Stimulated activated naive CD8-positive, alpha-beta T cell treated with anti-CD3 and anti-CD28 coated beads, Interleukin-15, amount 100 ng/mL, for 72 hours (primary cell): ENCODE measurements around the gene NHS.
A peak's percentile ranks its signal among the peaks of the same experiment; 100 is the strongest.

Experiments
- ATAC-seq: fragments of 150-1000 bp; cut with Tn5 transposase; 2 replicates; pipeline ENCODE4 v1.10.0; 2021; ENCODE audit warnings: mild to moderate bottlenecking, moderate library complexity
- DNase-seq, 2 donors: peaks; one replicate each; pipeline ENCODE4 v3.0.0; 2021 to 2022
- H3K27ac Mint-ChIP-seq, 2 donors: one replicate each; pipeline ENCODE4 v1.8.0; 2022; ENCODE audit warnings: mild to moderate bottlenecking in 2 of 2, mixed read lengths in 2 of 2, moderate library complexity in 2 of 2
- H3K27me3 Mint-ChIP-seq: one replicate; pipeline ENCODE4 v1.8.0; 2022; ENCODE audit warnings: mixed read lengths
- H3K4me1 Mint-ChIP-seq: one replicate; pipeline ENCODE4 v1.8.0; 2022; ENCODE audit warnings: mild to moderate bottlenecking, mixed read lengths
- H3K4me3 Mint-ChIP-seq, 2 donors: one replicate each; pipeline ENCODE4 v1.8.0; 2022; ENCODE audit warnings: mild to moderate bottlenecking in 2 of 2, mixed read lengths in 2 of 2, moderate library complexity in 1 of 2
- H3K9me3 Mint-ChIP-seq, 2 donors: one replicate each; pipeline ENCODE4 v1.8.0; 2022; ENCODE audit warnings: mixed read lengths in 2 of 2

The NHS gene

DNA sequence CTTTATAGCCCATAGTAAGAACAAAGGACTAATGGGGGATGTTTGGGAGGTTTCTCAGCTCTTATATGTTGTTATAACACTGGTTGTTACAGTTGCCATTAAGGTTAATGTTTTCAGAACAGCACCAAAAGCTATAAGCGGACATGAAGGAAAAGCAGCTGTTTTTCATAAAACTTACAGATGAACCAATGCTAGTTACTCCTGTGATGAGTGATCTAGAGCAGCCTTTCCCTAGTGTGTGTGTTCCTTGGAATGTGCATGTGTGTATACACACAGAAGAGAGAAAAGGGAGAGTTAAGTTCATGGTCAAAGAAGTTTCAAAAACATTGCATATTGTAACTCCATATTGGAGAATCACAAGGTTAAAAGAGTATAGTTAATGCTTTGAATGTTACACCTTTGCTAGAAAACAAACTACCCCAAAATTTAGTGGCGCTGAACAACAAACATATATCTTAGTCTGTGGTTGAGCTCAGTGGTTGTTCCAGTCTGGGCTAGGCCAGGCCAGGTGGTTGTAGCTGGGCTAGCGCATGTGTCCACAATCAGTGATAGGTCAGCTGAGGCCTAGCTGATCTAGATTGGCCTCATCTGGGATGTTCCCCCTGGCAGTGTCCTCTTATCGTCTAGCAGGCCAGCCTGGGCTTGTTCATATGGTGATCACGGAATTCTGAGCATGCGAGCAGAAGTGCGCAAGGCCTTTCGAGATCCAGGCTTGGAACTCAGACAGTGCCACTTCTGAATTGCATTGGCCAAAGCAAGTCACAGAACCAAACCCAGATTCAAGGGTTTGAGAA is 151.0 kb downstream of the NHS start:
- no peaks in the 10 kb centered on the region for H3K27me3 Mint-ChIP-seq
- ATAC-seq (no peak), DNase-seq (no peak)
- H3K4me3 Mint-ChIP-seq: no peak overlapping the region
- no peak overlapping the region for H3K27ac Mint-ChIP-seq
- H3K9me3 Mint-ChIP-seq: no peaks in the 10 kb centered on the region
- H3K4me1 Mint-ChIP-seq: peaks cover 24% of the 10 kb centered on the region

DNA sequence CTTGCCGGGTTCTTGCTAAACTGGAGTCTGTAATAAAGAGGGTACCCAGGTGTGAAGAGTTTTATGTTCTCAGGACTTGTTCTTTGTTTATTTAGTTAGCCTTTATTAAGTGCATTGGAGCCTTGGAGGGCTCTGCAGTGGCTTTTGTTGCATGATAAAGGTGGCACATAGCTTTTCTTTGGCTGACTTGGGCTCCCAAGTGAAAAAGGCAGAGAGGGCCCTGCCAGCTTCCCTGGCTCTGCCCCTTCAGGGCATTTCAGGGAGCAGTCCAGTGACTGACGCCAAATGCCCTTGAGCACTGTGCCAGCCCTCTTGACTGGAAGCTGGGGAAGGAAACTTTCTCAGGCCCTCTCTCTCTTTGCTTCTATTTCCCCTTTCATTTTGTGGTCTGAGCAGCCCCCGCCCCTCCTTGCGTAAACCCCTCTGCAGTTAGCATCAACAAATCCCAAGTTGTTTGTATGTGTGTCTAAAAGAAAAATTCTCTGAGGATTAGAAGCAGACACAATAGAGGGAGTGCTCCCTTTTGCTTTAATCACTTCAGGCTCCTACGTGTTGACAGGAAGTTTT is 152.2 kb downstream of the NHS start:
- no peaks in the 10 kb centered on the region for H3K27me3 Mint-ChIP-seq

DNA sequence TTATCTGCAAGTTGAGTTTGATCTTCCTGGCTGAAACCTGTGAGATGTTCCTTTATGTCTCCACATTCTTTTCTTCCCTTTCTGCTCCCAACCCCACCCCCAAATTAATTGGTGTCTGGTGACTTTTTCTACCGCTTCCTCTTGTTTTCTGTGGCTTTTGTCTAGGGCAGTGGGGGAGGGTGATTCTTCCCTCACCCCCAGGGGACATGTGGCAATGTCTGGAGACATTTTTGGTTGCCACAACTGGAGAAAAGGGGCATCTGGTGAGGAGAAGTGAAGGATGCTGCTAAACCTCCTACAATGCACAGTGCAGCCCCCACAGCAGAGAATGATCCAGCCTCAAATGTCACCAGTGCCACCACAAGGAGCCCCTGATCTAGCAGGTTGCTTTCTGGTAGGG is 152.9 kb downstream of the NHS start:
- H3K9me3 Mint-ChIP-seq: no peaks in the 10 kb centered on the region
- H3K4me3 Mint-ChIP-seq: peak overlapping the region in 1 of 2 donors; percentile 66
- ATAC-seq: no peak
- DNase-seq: no peak
- H3K27me3 Mint-ChIP-seq: no peaks in the 10 kb centered on the region
- peak overlapping the region in 1 of 2 donors; percentile 42 for H3K27ac Mint-ChIP-seq
- peaks cover 32% of the 10 kb centered on the region for H3K4me1 Mint-ChIP-seq

More for the DNA sequence above, 152.2 kb downstream of the NHS start:
- Mint-ChIP-seq H3K9me3 (no peaks in the 10 kb centered on the region), H3K4me1 (peaks cover 32% of the 10 kb centered on the region), H3K27ac (peak overlapping the region in 1 of 2 donors; percentile 59), H3K4me3 (peak overlapping the region in 1 of 2 donors; percentile 38)
- DNase-seq: no peak
- no peak for ATAC-seq

DNA sequence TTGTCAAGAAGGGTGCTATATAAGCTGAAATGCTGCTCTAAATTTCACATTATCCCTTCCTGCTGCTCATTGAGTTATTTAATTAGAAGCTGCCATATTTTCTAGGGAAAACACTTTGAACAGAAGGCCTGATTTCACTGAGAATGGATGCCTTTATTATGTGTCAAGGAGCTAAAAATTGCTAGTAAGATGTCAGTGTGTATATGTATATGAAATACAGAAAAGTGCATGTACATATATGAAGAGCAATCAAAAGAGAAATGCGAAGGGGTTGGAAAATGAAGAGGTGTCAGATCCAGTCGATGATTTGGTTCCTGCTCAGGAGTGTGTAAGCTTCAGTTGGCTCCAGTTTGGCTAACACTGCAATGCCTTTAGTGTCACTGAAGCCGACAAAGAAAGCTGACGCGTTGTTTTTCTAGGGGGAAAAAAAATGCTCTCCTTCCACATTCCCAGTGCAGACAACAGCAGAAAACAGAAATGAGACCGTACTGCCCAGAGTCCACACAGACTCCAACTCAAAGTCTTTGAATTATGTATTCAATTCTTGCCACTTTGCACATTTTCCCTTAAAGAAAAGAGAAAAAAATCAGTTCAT is 154.2 kb downstream of the NHS start:
- Mint-ChIP-seq H3K9me3 (no peaks in the 10 kb centered on the region), H3K4me1 (peaks cover 32% of the 10 kb centered on the region), H3K4me3 (peak overlapping the region in 1 of 2 donors; percentile 29), H3K27me3 (no peaks in the 10 kb centered on the region), H3K27ac (no peak overlapping the region)
- DNase-seq (no peak), ATAC-seq (no peak)

DNA sequence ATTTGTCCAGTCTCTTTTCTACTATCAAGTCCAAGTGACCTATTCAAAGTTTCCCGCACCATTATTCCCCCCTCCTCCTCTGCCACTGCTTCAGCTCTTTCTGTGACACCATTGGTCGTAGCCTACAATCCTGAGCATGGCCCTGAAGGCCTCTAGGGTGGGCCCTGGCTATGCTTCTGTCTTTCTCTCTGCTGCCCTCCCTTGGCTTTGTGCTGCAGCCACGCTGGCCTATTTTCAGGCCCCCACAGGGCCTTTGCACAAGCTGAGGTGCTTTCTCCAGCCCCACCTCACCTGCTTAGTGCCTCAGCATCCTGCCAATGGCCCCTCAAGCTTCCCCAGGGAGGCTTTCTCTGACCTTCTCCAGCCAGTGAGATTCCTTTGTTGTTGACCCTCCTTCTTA is 156.5 kb downstream of the NHS start:
- H3K4me1 Mint-ChIP-seq: peaks cover 49% of the 10 kb centered on the region
- peak overlapping the region in 1 of 2 donors; percentile 28 for H3K4me3 Mint-ChIP-seq
- no peaks in the 10 kb centered on the region for H3K9me3 Mint-ChIP-seq
- no peak for DNase-seq
- no peak for ATAC-seq
- H3K27ac Mint-ChIP-seq: no peak overlapping the region
- no peaks in the 10 kb centered on the region for H3K27me3 Mint-ChIP-seq

DNA sequence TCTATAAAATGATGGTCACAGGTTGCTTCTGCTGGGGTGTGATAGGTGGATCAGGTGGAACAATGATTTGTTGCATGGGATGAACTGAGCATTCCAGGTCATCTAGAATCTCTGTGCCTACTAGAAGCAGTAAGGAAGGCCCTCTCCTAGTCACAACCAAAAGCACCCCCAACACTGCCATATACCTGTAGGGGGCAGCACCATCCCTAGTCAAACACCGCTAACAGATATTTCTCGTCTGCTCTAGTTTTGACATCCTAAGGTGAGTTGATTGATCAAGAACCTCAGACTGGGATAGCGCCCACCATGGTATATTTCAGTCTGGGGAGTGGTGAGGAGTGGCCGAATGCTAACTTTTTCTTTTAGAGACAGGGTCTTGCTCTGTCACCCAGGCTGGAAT is 160.2 kb downstream of the NHS start:
- Mint-ChIP-seq H3K27me3 (no peaks in the 10 kb centered on the region), H3K4me1 (peaks cover 55% of the 10 kb centered on the region), H3K27ac (no peak overlapping the region), H3K9me3 (peaks cover 0 to 7% of the 10 kb centered on the region in 2 donors), H3K4me3 (no peak overlapping the region)
- DNase-seq: peak; percentile 44 to 49
- peak; percentile 70 for ATAC-seq

DNA sequence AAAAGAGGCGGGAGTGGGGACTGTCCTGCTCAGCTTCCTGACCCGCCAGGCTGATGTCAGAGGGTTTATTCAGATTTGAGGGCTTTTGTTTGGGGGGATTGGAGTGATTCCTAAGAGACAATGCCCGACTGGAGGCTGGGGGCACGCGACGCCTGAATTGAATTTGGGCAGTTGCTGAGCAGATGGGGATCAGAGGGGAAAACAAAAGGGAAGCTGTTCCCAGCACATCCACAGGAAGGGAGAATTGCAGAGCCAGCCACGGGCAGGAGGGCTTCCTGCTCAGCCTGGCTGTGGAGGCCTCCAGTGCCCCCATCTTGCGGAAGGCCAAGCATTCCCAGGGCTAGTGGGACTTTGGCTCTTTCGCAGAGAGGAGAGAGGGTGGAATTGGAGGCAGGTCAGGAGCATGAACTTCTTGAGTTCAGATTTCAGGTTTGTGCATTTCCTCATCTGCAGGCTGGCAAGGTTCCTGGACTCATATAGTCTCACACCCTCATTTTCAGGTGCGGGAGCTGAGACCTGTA is 162.8 kb downstream of the NHS start:
- DNase-seq: no peak
- peak overlapping the region in 1 of 2 donors; percentile 94 for H3K27ac Mint-ChIP-seq
- peak overlapping the region in 1 of 2 donors; percentile 11 for H3K4me3 Mint-ChIP-seq
- no peak for ATAC-seq
- peaks cover 0 to 7% of the 10 kb centered on the region in 2 donors for H3K9me3 Mint-ChIP-seq
- H3K27me3 Mint-ChIP-seq: no peaks in the 10 kb centered on the region
- peaks cover 45% of the 10 kb centered on the region for H3K4me1 Mint-ChIP-seq

DNA sequence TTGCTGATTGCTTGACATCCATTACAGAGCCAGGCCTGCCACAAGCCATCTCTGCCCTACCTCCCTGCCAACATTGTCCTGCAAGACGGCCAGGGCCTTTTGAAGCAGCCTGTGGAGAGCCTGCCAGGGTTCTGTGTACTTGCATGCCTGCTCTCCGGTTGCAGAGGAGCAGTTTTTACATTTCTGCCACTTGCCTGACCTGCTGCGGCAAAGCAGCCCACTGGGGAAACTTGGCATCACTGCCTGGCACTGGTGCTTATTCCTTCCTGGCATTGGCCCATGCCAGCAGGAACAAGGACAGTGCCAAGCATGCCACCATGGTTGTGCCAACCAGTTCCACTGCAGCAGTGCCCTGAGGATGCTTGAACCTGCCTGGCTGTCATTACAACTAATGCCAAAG is 167.1 kb downstream of the NHS start:
- no peak overlapping the region for H3K4me3 Mint-ChIP-seq
- peaks cover 0 to 7% of the 10 kb centered on the region in 2 donors for H3K9me3 Mint-ChIP-seq
- no peaks in the 10 kb centered on the region for H3K27me3 Mint-ChIP-seq
- no peak overlapping the region for H3K27ac Mint-ChIP-seq
- peaks cover 39% of the 10 kb centered on the region for H3K4me1 Mint-ChIP-seq
- ATAC-seq: no peak
- DNase-seq: no peak

DNA sequence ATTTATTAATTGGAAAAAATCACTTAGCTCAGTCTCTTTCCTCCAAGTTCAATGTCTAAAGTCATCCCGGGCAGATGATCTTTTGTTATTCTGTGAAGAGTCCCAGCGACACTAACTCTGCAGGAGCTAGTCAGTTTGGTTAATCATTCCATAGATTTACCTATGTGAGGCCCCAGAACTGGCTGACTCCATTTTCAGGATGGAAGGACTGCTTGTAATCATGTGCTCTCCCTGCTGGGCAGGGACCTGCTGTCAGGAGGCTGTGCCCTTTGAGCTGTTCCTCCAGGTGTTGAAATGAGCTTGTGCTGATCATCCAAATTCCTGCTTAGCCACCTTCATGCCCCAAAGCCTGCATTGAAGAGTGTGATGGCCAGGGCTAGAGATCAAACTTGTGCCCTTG is 169.8 kb downstream of the NHS start:
- ATAC-seq (no peak), DNase-seq (no peak)
- H3K27ac Mint-ChIP-seq: no peak overlapping the region
- no peaks in the 10 kb centered on the region for H3K9me3 Mint-ChIP-seq
- H3K4me1 Mint-ChIP-seq: peaks cover 44% of the 10 kb centered on the region
- H3K27me3 Mint-ChIP-seq: no peaks in the 10 kb centered on the region
- H3K4me3 Mint-ChIP-seq: no peak overlapping the region

DNA sequence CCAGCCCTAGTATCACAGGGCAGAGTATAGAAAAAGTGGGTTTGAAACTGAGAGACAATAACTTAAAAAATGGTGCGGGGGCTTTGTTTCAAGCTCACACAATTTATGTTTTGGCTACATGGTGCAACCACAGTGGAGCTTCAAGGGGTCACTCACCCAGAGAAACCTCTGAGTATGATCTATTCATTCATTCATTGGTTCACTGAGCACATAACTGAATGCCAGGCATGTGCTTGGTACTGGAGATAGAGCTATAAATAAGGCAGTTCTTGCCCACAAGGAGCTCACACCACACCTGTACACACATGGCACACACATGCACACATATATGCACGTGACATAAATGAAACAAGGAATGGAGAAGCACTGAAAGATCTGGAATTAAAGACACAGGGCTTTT is 171.4 kb downstream of the NHS start:
- no peak for ATAC-seq
- no peak for DNase-seq
- no peak overlapping the region for H3K4me3 Mint-ChIP-seq
- no peak overlapping the region for H3K27ac Mint-ChIP-seq
- H3K27me3 Mint-ChIP-seq: no peaks in the 10 kb centered on the region
- H3K9me3 Mint-ChIP-seq: no peaks in the 10 kb centered on the region
- peaks cover 60% of the 10 kb centered on the region for H3K4me1 Mint-ChIP-seq

DNA sequence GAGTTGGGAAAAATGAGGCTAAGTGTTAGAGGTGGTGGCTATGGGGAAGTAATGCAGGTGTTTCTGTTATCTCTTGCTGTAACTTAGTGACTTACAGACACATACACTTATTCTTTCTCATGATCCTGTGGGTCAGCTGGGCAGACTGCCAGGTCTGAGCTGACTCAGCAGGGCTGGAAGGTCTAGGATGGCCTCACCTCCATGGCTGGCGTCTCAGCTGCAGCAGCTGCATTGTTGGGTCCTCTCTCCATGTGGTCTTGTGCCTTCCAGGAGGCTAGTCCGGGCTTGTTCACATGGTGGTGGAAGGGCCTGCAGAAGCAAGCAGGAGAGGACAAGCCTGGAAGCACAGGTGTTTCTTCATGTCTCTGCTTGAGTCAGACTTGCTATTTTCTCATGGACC is 172.7 kb downstream of the NHS start:
- H3K4me3 Mint-ChIP-seq: peak overlapping the region in 1 of 2 donors; percentile 41
- no peaks in the 10 kb centered on the region for H3K9me3 Mint-ChIP-seq
- peaks cover 69% of the 10 kb centered on the region for H3K4me1 Mint-ChIP-seq
- peak in 1 of 2 donors; percentile 11 for DNase-seq
- no peaks in the 10 kb centered on the region for H3K27me3 Mint-ChIP-seq
- peak; percentile 19 for ATAC-seq
- H3K27ac Mint-ChIP-seq: peak overlapping the region in 1 of 2 donors; percentile 50

DNA sequence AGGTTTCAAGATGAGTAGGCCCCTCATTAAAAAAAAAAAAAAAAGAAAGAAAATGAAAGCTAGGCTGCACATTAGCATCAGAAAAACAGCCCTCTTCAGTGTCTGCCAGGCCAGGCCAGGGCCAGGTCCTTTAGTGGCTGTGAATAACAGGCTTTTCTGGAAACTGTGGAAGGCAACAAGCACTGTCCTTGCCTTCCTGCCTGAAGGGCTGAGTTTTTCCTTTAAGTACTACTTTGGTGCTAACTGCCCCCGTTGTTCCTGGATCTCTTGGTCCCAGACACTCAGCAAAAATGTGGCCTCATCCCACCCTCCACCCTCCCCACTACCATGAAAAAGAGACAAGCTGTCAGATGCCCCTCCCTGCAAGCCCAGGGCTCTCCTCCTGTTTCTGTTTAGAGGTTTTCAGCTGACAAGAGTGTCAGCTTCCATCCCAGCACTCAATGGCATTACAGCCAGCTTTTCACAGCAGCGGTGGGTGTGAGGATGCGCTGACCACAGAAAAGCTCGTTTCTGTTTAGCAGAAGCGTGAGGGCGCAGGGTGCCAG is 174.2 kb downstream of the NHS start:
- DNase-seq (peak in 1 of 2 donors; percentile 27), ATAC-seq (peak; percentile 73)
- Mint-ChIP-seq H3K4me1 (peaks cover 85% of the 10 kb centered on the region), H3K4me3 (peak overlapping the region; percentile 68 to 76), H3K27me3 (no peaks in the 10 kb centered on the region), H3K9me3 (no peaks in the 10 kb centered on the region), H3K27ac (peak overlapping the region; percentile 69 to 87)

DNA sequence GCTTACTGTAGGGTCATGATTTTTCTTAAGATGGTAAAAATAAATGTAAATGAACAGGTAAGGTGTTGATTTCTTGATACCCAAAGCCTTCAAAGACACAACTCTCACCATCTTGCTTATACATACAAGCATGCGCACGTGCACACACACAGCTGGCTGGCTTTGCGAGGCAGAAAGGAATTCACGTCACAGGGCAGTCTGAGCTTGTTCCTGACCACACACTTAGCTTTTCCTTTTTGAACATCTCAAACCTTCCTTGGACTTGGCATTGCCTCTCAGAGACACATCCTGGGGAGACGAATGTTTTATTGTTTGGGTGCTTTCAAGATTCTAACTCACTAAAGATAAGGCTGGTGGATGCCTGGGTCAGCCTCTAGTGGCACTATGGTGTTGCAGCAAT is 175.0 kb downstream of the NHS start:
- H3K27me3 Mint-ChIP-seq: no peaks in the 10 kb centered on the region
- ATAC-seq (no peak), DNase-seq (no peak)
- H3K9me3 Mint-ChIP-seq: no peaks in the 10 kb centered on the region
- peaks cover 87% of the 10 kb centered on the region for H3K4me1 Mint-ChIP-seq
- H3K4me3 Mint-ChIP-seq: peak overlapping the region in 1 of 2 donors; percentile 76
- peak overlapping the region in 1 of 2 donors; percentile 67 for H3K27ac Mint-ChIP-seq

DNA sequence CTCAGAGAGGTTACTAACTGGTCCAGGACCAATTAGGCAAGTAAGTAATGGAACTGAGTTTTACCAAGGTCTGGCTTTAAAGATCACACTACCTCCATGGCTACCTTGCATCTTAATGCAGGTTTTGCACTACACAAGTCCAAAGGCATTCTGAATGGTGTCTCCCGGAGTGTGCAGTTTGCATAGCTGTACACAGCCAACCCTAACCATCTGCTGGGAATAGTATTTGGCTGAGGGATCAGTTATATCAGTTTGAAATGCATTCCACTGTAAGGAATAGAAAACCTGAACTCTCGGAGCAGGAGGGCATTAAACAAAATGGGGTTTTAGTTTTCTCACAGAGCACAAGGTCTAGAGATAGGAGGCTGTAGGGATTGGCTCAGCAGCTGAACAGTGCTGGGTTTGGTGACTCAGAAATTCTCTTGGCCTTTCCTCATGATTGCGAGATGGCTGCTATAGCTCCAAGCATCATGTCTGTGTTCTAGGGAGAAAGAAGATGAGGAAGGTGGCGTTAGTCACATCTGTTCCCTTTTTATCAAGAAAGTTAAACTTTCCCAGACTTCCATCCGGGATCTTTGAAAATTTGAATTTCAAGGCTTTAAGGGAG is 177.1 kb downstream of the NHS start:
- Mint-ChIP-seq H3K4me1 (peaks cover 82% of the 10 kb centered on the region), H3K27me3 (no peaks in the 10 kb centered on the region), H3K4me3 (no peak overlapping the region), H3K27ac (no peak overlapping the region), H3K9me3 (no peaks in the 10 kb centered on the region)
- DNase-seq (no peak), ATAC-seq (no peak)

DNA sequence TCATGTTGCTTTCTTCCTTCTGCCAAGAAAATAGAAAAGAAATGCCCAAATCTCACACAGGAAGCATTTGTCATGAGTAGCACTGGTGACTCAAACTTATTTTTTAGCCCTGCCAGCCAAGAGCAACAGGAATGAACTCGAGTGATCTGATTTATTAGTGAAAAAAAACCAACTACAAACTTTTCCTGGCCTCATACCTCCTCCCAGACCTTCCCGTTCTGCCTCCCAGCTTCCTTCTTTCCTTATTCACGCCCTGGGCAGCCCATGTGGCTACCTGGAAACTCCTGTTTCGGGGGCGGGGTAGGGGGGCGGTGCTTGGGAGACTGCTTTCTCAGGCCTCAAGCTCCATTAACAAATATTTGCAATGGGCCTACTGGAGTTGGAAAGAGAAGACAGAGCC is 178.5 kb downstream of the NHS start:
- Mint-ChIP-seq H3K4me1 (peaks cover 69% of the 10 kb centered on the region), H3K27me3 (no peaks in the 10 kb centered on the region), H3K4me3 (no peak overlapping the region), H3K9me3 (no peaks in the 10 kb centered on the region), H3K27ac (no peak overlapping the region)
- DNase-seq (no peak), ATAC-seq (no peak)
